ENCODE measurements around the gene PNMA5. TPM values are rescaled to one million over a fixed set of nuclear protein-coding genes. Genes with fewer than 3 reads are reported as not detected.
A peak's percentile ranks its signal among the peaks of the same experiment; 100 is the strongest.

PNMA5 gene
- total RNA-seq, 3 donors from 2014 or later = not detected

GRCh38 chrX:152942077-152942442 lies 51.9 kb downstream of the PNMA5 start:
- Mint-ChIP-seq H3K36me3 (ENCODE audit: insufficient read depth) (peaks cover 5% of the 10 kb centered on the region), H3K4me1 (ENCODE audit: low read depth) (peaks cover 3% of the 10 kb centered on the region), H3K27me3 (ENCODE audit: low read depth) (no peaks in the 10 kb centered on the region), H3K9me3 (no peaks in the 10 kb centered on the region), H3K4me3 (peak overlapping the region; percentile 85)
- DNase-seq (no peak), ATAC-seq (peak in 1 of 2 donors; percentile 7)

GRCh38 chrX:152941328-152942076 lies 52.4 kb downstream of the PNMA5 start:
- Mint-ChIP-seq H3K36me3 (ENCODE audit: insufficient read depth) (peaks cover 2% of the 10 kb centered on the region), H3K4me3 (peak overlapping the region; percentile 85), H3K9me3 (no peaks in the 10 kb centered on the region), H3K27me3 (ENCODE audit: low read depth) (no peaks in the 10 kb centered on the region), H3K4me1 (ENCODE audit: low read depth) (peaks cover 3% of the 10 kb centered on the region)
- peak; percentile 85 for DNase-seq
- peak; percentile 92 to 97 for ATAC-seq

Other genes with a start within 250 kb of the PNMA5 start
- gene MAGEA2, start 240.3 kb downstream of the PNMA5 start, total RNA-seq = not detected
- not detected for gene CSAG3, start 234.9 kb downstream of the PNMA5 start, total RNA-seq
- gene MAGEA6, start 224.4 kb downstream of the PNMA5 start, total RNA-seq = not detected
- 1 to 10 TPM; 8.6 to 9.8 (median 9.6) TPM for gene CETN2, start 163.4 kb downstream of the PNMA5 start, total RNA-seq
- 10 to 100 TPM; 18.3 to 21.4 (median 18.7) TPM for gene NSDHL, start 163.1 kb downstream of the PNMA5 start, total RNA-seq
- under 1 TPM; 0.53 to 0.68 (median 0.61) TPM for gene ZNF185, start 96.0 kb downstream of the PNMA5 start, total RNA-seq
- 1 to 10 TPM in 1 of 3 donors, under 1 TPM in 2; 0.91 to 1.2 (median 0.95) TPM for gene PNMA3, start 62.4 kb upstream of the PNMA5 start, total RNA-seq
- 1 to 10 TPM; 1.1 to 2.0 (median 1.3) TPM for gene PNMA6A, start 78.3 kb upstream of the PNMA5 start, total RNA-seq
- gene MAGEA1, start 185.2 kb upstream of the PNMA5 start, total RNA-seq = not detected